GM23338 (cell line): ENCODE data around the gene TTL. TPM values are rescaled to one million over a fixed set of nuclear protein-coding genes. Genes with fewer than 3 reads are reported as not detected.

Experiments used
- ATAC-seq: fragments of 200-7000 bp; cut with Tn5 transposase; 3 replicates; pipeline ENCODE4 v1.9.1; 2020
- DNase-seq: peaks from one replicate; pipeline ENCODE4 v3.0.0-alpha.2; 2015; ENCODE audit warnings: low spot score
- H2AFZ ChIP-seq: fragments of 200-600 bp; sonication (generic); 2 replicates; pipeline ENCODE4 v1.8.0; 2016; ENCODE audit warnings: antibody characterized with exemption, mild to moderate bottlenecking, moderate library complexity
- H3F3A ChIP-seq: fragments of 200-600 bp; sonication (generic); replicated peaks from 2 replicates; pipeline ENCODE4 v1.8.0; 2017; ENCODE audit warnings: antibody characterized with exemption, mixed run types, low read depth
- H3K27ac ChIP-seq: fragments of 200-600 bp; sonication (generic); 2 replicates; pipeline ENCODE4 v1.6.1; 2016; ENCODE audit warnings: low read depth
- H3K27me3 ChIP-seq: fragments of 200-600 bp; sonication (generic); 2 replicates; pipeline ENCODE4 v1.8.0; 2016; ENCODE audit warnings: mild to moderate bottlenecking, mixed run types, moderate library complexity; ENCODE audit not compliant: insufficient read depth
- H3K36me3 ChIP-seq: fragments of 200-600 bp; sonication (generic); 2 replicates; pipeline ENCODE4 v1.8.0; 2016; ENCODE audit warnings: mild to moderate bottlenecking; ENCODE audit not compliant: insufficient read depth
- H3K4me1 ChIP-seq: fragments of 200-600 bp; sonication (generic); 2 replicates; pipeline ENCODE4 v1.8.0; 2016; ENCODE audit warnings: mild to moderate bottlenecking, moderate library complexity; ENCODE audit not compliant: insufficient read depth
- H3K4me2 ChIP-seq: fragments of 200-600 bp; sonication (generic); 2 replicates; pipeline ENCODE4 v1.7.1; 2017; ENCODE audit warnings: mixed run types
- H3K4me3 ChIP-seq: fragments of 200-600 bp; sonication (generic); 2 replicates; pipeline ENCODE4 v1.6.1; 2016; ENCODE audit warnings: mixed run types
- H3K79me2 ChIP-seq: fragments of 200-600 bp; sonication (generic); replicated peaks from 2 replicates; pipeline ENCODE4 v1.8.0; 2017; ENCODE audit warnings: mild to moderate bottlenecking; ENCODE audit not compliant: insufficient read depth
- H3K9me2 ChIP-seq: fragments of 200-600 bp; sonication (generic); 2 replicates; pipeline ENCODE4 v1.8.0; 2017; ENCODE audit not compliant: insufficient read depth
- H4K20me1 ChIP-seq: fragments of 200-600 bp; sonication (generic); replicated peaks from 2 replicates; pipeline ENCODE4 v1.8.0; 2017; ENCODE audit warnings: mild to moderate bottlenecking; ENCODE audit not compliant: insufficient read depth
- H3K27ac Mint-ChIP-seq: 2 replicates; pipeline ENCODE4 v1.8.0; 2020; ENCODE audit warnings: inconsistent platforms, mild to moderate bottlenecking, moderate library complexity, mixed read lengths
- H3K27me3 Mint-ChIP-seq: 3 replicates; pipeline ENCODE4 v1.8.0; 2022; ENCODE audit warnings: low read depth, mild to moderate bottlenecking, moderate library complexity, mixed read lengths, inconsistent platforms; ENCODE audit not compliant: insufficient read depth, poor library complexity
- H3K36me3 Mint-ChIP-seq: 3 replicates; pipeline ENCODE4 v1.8.0; 2021; ENCODE audit warnings: low read depth, mild to moderate bottlenecking, inconsistent platforms, moderate library complexity, mixed read lengths
- H3K4me1 Mint-ChIP-seq: 3 replicates; pipeline ENCODE4 v1.8.0; 2020; ENCODE audit warnings: mild to moderate bottlenecking, inconsistent platforms, mixed read lengths
- H3K4me3 Mint-ChIP-seq: 3 replicates; pipeline ENCODE4 v1.8.0; 2021; ENCODE audit warnings: moderate library complexity, mild to moderate bottlenecking, inconsistent platforms, mixed read lengths
- H3K9me3 Mint-ChIP-seq: 3 replicates; pipeline ENCODE4 v1.8.0; 2020; ENCODE audit warnings: moderate library complexity, mild to moderate bottlenecking, inconsistent platforms, mixed read lengths
- CTCF ChIP-seq, 2 experiments: fragments of 200-600 bp in 1 of 2; sonication (generic) in 1 of 2; conservative IDR thresholded peaks; 2 replicates each; pipeline versions ENCODE4 v1.5.1 to v1.6.1; 2016 to 2017; ENCODE audit warnings: antibody characterized with exemption in 2 of 2, low read depth in 2 of 2, mild to moderate bottlenecking in 2 of 2, moderate library complexity in 1 of 2
- NANOG ChIP-seq: IDR thresholded peaks from 2 replicates; pipeline ENCODE4 v1.6.1; 2016; ENCODE audit warnings: antibody characterized with exemption, borderline replicate concordance
- POLR2AphosphoS5 ChIP-seq: IDR thresholded peaks from 2 replicates; pipeline ENCODE4 v1.6.1; 2016; ENCODE audit warnings: antibody characterized with exemption, low read depth
- REST ChIP-seq: IDR thresholded peaks from one replicate; pipeline ENCODE4 v1.6.1; 2018; ENCODE audit warnings: antibody characterized with exemption; ENCODE audit not compliant: unreplicated experiment
- ZNF114 ChIP-seq: fragments of 250-450 bp; sonication (Bioruptor Pico); IDR thresholded peaks from 2 replicates; pipeline ENCODE4 v1.5.0; 2020; ENCODE audit warnings: mild to moderate bottlenecking, moderate library complexity
- polyA plus RNA-seq: library from polyadenylated mRNA; unstranded; fragments of >200 nt; fragmentation: Nextera tagmentation; extraction: Ambion mirVana; gene quantifications from 2 replicates; pipeline ENCODE4 v1.2.1, GENCODE V29; 2016
- total RNA-seq: library from RNA; depleted of rRNA; stranded (reverse); fragments of >200 nt; shearing (Covaris generic); gene quantifications from 2 replicates; pipeline ENCODE4 v1.2.3, GENCODE V29; 2014

The TTL gene
- total and polyA plus RNA-seq, 2 experiments from 2014 or later, result 10.1 to 34.6 TPM

- peak overlapping the region; percentile 90 for H3K4me3 Mint-ChIP-seq
- H3K4me3 ChIP-seq, result peak overlapping the region; percentile 72
- H3K36me3 Mint-ChIP-seq, result peaks cover 22% of the 10 kb centered on the region
- peaks cover 16% of the 10 kb centered on the region for H3K4me1 ChIP-seq
- peak overlapping the region; percentile 98 for H3K27ac Mint-ChIP-seq
- peak overlapping the region; percentile 85 for H3K4me2 ChIP-seq
- peaks cover 20% of the 10 kb centered on the region for H3K4me1 Mint-ChIP-seq
- peak overlapping the region; percentile 73 for H3K27ac ChIP-seq
- H3F3A ChIP-seq, result peaks cover 9% of the 10 kb centered on the region; the same call in 1 of the 2 replicates
- no peaks in the 10 kb centered on the region for H3K9me3 Mint-ChIP-seq
- H3K79me2 ChIP-seq, result no peaks in the 10 kb centered on the region; the same call in 1 of the 2 replicates
- peak; percentile 10 for TF ChIP-seq POLR2AphosphoS5
- TF ChIP-seq REST, result no peak
- peak; percentile 3 for ATAC-seq
- peaks cover 14% of the 10 kb centered on the region for H3K27me3 Mint-ChIP-seq
- no peak for DNase-seq
- no peaks in the 10 kb centered on the region for H3K9me2 ChIP-seq
- H3K36me3 ChIP-seq, result no peaks in the 10 kb centered on the region
- no peaks in the 10 kb centered on the region for H4K20me1 ChIP-seq
- H2AFZ ChIP-seq, result peak overlapping the region; percentile 33; the same call in 1 of the 2 replicates
- H3K27me3 ChIP-seq, result no peaks in the 10 kb centered on the region
Measured at GRCh38 chr2:112584891-112585250, 102.9 kb downstream of the TTL start.

GRCh38 chr2:112585400-112585799 lies 103.4 kb downstream of the TTL start:
- no peak overlapping the region for H2AFZ ChIP-seq

More at GRCh38 chr2:112585400-112585799, 103.4 kb downstream of the TTL start:
- TF ChIP-seq CTCF (conservative IDR thresholded peaks at IDR 0.05; ENCODE audit: low read depth in 2 of 2) (no peak), NANOG (no peak), REST (no peak), ZNF114 (CRISPR knock-in tag) (no peak)
- peak overlapping the region; percentile 85 for H3K4me2 ChIP-seq
- Mint-ChIP-seq H3K4me1 (peaks cover 22% of the 10 kb centered on the region), H3K27ac (peak overlapping the region; percentile 98), H3K4me3 (peak overlapping the region; percentile 90), H3K36me3 (peaks cover 22% of the 10 kb centered on the region), H3K27me3 (peaks cover 16% of the 10 kb centered on the region), H3K9me3 (no peaks in the 10 kb centered on the region)
- ATAC-seq (no peak), DNase-seq (no peak)
- H3K79me2 ChIP-seq, result no peaks in the 10 kb centered on the region; the same call in 1 of the 2 replicates
- H3K27me3 ChIP-seq, result no peaks in the 10 kb centered on the region
- peak overlapping the region; percentile 72 for H3K4me3 ChIP-seq
- H3K36me3 ChIP-seq, result no peaks in the 10 kb centered on the region
- H3K27ac ChIP-seq, result peak overlapping the region; percentile 73
- no peaks in the 10 kb centered on the region for H3K9me2 ChIP-seq
- no peaks in the 10 kb centered on the region for H4K20me1 ChIP-seq
- H3K4me1 ChIP-seq, result peaks cover 16% of the 10 kb centered on the region
- peaks cover 9% of the 10 kb centered on the region; the same call in 1 of the 2 replicates for H3F3A ChIP-seq
